Measurements from ENCODE around the gene TRIM68.

Gene TRIM68

DNA sequence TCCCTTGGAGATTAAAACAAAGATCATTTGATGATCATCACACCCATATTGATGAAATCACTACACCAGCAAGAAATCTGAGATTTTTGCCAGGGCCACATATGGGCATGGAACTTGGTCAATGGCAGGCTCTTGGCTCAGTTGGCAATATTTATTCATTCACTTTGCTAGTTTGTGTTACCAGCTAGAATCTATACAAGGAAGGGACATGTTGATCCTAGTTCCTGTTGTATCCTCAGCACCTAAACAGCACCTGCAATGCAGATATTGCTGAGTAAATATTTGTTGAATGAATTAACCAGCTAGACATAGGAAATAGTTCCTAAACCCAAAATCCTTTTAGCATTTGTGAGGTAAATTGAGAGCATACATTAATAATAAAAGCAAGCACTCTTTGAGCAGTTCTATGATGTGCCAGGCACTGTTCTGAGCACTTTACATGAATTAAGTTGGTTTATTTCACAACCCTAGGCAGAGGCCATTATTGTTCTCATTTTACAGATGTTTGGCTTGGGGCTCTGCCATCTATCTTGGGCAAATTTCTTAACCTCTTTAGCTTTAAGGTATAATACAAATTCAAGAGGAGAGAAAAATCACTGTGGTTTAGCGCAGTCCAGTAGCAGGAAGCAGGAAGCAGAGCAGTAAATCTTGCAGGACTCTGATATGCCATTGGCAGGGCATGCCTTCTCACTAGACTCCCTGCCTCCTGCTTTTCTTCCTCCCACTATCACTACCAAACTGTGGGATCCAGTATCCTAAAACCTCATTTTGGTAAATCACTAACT is 1.6 kb downstream of the TRIM68 start:
- no peak for DNase-seq

DNA sequence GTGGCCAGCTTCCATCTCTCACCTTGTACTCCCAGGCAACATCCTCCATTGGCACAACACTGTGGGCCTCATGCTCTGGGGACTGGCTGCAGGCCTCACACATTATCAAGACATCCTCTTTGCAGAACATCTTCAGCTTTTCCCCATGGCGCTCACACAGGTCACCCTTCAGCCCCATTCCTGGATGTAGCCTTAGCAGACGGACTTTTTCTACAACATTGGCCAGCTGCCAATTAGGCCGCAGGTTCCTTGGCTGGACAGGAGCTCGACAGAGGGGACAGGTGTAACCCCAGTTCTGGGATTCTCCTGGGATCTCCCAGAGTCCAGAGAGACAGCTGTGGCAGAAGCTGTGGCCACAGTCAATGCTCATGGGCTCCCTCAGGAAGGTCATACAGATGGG is 3.0 kb downstream of the TRIM68 start:
- DNase-seq: no peak

DNA sequence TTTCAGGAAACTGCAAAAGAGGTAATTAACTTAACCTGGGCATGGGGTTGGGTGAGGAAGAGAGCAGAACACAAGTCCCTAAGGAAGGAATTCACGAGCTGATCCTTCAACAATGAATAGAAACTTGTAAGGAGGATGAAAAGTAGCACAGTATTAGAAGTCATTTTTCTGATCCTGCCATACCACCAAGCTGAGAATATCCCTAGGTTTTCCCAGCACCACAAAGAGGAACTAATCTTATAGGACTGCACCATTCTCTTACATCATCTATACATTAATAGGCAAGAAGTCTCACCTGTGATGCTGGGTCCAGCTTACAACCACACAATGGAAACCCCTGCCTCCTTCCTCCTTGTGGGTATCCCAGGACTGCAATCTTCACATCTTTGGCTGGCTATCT is 14.3 kb downstream of the TRIM68 start, which contains the start of gene OR52I1:
Gene OR52I1, plus strand, starts transcription at position 301 of the 400 bp plus-strand sequence. Its CDS starts 0 bp downstream, at position 301.
- DNase-seq: no peak

DNA sequence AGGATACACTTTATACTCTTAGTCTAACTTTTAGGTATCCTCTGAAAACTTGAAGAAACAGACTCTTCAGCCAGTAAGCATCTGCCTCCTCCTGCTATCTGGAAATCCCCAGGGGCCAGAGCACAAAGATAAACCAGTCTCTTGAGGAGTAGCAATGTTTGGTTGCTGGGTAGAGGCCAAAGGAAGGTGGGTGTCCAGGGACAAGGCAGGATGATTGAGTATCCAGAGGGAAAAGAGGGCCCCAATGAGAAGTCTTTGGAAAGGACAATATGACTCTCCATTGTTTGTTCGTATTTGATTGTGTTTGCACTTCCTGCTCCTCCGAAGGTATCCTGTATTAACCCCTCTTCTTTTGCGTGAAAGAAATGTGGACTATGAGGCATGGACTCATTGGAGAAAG is 19.0 kb downstream of the TRIM68 start:
- DNase-seq: no peak

DNA sequence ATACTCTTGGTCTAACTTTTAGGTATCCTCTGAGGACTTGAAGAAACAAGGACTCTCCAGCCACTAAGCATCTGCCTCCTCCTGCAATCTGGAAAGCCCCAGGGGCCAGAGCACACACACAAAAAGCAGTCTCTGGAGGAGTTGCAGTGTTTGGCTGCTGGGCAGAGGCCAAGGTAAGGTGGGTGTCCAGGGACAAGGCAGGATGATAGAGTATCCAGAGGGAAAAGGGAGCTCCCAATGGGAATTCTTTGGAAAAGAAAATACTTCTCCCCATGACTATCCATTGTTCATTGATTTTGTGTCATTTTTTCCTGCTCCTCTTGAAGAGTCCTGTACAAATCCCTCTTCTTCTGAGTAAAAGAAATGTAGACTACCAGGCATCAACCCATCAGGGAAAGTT is 26.6 kb downstream of the TRIM68 start, which contains the start of gene OR52I2:
Gene OR52I2, plus strand, starts transcription at position 301 of the 400 bp plus-strand sequence.
- no peak for DNase-seq

DNA sequence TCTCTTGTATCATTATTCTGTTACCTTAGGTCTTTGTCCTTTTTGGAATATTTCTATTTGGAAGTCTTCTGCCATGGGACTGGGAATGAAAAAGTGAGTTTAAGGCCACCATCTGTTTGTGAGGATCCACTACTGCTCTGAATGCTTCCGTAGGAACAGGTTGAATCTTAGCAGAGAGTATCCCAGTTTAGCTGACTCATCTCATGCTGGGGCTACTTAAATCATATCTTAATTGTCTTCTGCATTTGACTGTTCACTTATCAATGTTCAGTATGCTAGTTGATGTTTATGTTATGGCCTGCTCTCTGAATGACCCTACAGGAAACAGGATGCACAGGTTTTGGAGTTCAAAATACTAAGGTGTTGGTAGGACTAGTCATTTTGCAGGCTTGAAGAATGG is 27.9 kb downstream of the TRIM68 start:
- no peak for DNase-seq

DNA sequence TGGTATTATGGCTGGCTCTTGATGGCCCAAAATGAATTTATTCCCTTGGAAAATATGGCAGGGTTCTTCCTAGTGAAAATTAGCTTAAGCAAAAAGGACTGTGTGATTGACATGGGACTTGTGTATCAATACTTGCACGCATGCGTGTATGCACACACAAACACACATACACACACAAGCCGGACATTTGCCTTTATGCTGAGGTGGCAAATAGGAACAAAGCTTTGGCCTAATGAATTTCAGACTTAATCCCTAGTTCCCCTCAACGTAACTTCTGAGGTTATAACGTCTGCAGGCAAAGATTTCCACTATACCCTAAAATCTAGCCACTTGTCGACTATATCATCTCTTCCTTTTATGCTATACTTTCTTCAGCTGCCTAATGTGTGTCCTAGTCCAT is 29.4 kb downstream of the TRIM68 start:
- no peak for DNase-seq

DNA sequence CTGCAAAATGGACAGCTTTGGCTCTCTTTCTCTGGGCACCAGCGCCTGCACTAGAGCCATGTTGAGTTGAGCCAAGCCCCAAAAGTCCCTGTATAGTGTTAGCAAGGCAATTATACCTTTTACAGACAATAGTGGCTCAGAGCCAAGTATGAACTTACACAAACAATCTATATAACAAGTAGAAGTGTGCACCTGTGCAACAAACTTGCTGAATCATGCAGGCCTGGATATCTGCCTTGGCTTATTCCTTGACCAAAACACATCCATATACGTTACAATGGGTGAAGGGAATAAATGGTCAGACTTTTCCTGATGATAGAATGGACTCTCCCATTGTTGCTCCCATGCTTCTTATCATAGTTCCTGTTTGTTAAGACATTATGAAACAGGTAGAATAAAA is 30.3 kb downstream of the TRIM68 start:
- no peak for DNase-seq

DNA sequence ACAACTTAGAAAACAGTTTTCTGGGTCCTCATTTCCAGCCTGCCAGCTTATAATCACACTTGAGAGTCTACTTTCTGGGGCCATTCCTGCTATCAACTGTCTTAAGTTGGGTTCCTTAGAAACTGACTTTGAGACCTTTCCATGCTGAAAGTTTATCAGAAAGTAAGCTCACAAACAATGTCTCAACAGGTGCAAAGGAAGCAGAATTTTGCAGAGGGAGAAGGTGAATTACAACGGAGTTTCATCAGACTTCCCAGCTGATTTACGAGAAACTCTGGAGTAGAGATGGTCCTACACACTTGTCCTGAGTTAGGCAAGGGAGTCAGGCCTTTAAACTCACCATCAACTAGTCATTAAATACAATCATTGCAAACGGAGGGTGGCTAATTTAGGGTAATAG is 31.2 kb downstream of the TRIM68 start:
- DNase-seq: no peak

DNA sequence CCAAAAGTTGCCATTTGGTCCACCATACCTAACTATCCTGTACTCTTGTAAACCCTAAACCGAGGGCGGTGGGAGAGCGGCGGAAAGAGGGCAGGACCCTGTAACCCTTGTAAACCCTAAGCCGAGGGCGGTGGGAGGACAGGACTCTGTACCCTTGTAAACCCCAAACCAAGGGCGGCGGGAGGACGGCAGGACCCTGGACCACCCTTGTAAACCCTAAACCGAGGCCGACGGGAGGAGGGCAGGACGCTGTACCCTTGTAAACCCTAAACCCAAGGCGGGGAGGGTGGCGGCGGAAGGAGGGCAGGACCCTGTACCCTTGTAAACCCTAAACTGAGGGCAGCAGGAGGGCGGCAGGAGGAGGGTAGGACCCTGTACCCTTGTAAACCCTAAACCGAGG is 39.0 kb downstream of the TRIM68 start:
- DNase-seq: no peak

DNA sequence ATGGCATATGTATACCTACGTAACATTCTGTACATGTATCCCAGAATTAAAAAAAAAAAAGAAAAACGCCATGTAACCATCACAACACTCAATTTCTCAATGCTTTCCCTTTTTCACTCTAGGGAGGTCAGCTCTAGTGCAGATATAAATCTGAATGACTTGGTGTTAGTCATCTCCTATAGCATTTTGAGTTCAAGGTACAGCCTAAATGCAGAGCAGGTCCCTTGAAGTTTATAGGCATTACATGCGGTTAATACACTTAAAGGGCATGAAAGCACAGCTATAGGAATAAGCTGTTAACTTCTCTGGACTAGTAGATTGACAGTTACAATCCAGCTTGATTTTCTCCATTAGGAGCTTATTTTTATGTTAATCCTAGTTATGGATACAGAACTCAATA is 42.7 kb downstream of the TRIM68 start:
- no peak for DNase-seq

DNA sequence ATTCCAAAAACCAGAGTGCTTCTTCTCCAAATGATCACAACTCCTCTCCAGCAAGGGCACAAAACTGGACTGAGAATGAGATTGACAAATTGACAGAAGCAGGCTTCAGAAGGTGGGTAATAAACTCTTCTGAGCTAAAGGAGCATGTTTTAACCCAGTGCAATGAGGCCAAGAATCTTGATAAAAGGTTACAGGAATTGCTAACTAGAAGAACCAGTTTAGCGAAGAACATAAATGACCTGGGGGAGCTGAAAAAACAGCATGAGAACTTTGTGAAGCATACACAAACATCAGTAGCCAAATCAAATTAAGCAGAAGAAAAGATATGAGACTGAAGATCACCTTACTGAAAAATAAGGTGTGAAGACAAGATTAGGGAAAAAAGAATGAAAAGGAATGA is 47.6 kb downstream of the TRIM68 start:
- DNase-seq: no peak

DNA sequence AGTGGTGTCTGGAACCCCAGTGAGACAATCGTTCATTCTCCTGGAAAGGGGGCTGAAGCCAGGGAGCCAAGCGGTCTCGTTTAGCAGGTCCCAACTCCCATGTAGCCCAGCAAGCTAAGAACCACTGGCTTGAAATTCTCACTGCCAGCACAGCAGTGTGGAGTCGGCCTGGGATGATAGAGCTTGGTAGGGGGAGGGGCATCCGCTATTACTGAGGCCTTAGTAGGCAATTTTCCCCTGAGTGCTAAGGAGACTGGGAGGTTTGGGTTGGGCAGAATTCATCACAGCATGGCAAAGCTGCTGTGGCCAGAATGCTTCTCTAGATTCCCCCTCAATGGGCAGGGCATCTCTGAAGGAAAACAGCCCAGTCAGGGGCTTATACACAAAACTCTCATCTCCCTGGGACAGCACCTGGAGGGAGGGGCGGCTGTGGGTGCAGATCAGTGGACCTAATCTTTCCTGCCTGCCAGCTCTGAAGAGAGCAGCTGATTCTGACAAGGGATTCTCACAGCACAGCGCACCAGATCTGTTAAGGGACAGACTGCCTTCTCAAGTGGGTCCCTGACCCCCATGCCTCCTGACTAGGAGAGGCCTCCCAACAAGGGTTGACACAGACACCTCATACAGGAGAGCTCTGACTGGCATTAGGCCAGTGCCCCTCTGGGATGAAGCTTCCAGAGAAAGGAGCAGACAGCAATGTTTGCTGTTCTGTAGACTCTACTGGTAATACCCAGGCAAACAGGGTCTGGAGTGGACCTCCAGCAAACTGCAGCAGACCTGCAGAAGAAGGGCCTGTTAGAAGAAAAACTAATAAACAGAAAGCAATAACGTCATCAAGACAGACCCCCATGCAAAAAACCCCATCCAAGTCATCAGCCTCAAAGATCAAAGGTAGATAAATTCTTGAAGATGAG is 48.2 kb downstream of the TRIM68 start:
- DNase-seq: no peak

DNA sequence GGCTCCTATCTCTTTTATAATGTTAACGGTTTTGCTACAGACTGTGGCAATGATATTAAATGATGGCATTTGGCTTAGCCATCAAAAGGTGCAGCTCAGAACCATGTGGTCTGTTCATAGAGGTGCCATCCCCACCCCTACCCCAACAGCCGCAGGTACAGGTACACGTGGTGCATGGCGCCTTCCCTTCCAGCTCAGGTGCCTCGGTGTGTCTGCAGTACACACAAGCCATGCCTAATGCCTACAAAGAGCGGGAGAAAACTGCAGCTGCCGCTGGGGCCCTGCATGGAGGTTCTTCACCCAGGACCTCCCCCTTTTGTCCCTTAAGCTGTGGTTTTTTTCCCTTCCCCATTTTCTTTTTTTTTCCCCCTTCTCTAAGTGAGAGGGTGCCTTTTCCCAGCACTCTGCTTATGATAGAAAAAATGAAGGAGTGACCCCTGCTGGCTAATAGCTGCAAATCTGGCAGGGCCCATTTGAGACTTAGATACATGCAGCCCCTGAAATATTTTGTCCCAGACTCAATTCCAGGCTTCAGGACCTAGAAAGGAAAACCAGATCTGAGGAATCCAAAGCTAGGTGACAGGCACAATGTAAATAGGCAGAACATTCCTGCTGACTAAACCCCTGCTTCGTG is 56.6 kb downstream of the TRIM68 start:
- no peak for DNase-seq

Measured in NCI-H446 treated with DMSO at 0.1 percent for 48 hours (cell line).